Natural killer cell (primary cell): Measurements from ENCODE around the gene GREM2. TPM values are rescaled to one million over a fixed set of nuclear protein-coding genes. Genes with fewer than 3 reads are reported as not detected.

Source experiments
- ATAC-seq, 3 donors: fragments of 150-1000 bp in 2 of 3; fragments of 200-7000 bp in 1 of 3; cut with Tn5 transposase; 1 replicate in 1 of 3; 2 replicates in 2 of 3; pipeline ENCODE4 v1.10.0; 2021; ENCODE audit warnings: mild to moderate bottlenecking in 2 of 3, moderate library complexity in 2 of 3
- DNase-seq, 2 donors: peaks; one replicate each; pipeline versions ENCODE4 v3.0.0 to v3.0.0-alpha.2; 2013 to 2021; ENCODE audit warnings: mixed read lengths in 1 of 2
- H3K27ac ChIP-seq: one replicate; pipeline ENCODE4 v1.5.1; 2013; ENCODE audit warnings: mild to moderate bottlenecking, low read length
- H3K27me3 ChIP-seq: one replicate; pipeline ENCODE4 v1.6.1; 2013; ENCODE audit warnings: low read length; ENCODE audit not compliant: control insufficient read depth, insufficient read depth
- H3K36me3 ChIP-seq: one replicate; pipeline ENCODE4 v1.6.1; 2013; ENCODE audit warnings: low read length; ENCODE audit not compliant: control insufficient read depth, insufficient read depth
- H3K4me1 ChIP-seq: one replicate; pipeline ENCODE4 v1.6.1; 2013; ENCODE audit warnings: low read length; ENCODE audit not compliant: control insufficient read depth, insufficient read depth
- H3K4me3 ChIP-seq: one replicate; pipeline ENCODE4 v1.5.1; 2013; ENCODE audit warnings: low read length
- H3K9me3 ChIP-seq: one replicate; pipeline ENCODE4 v1.6.1; 2013; ENCODE audit warnings: low read length; ENCODE audit not compliant: control insufficient read depth, insufficient read depth
- H3K27ac Mint-ChIP-seq, 2 donors: one replicate each; pipeline ENCODE4 v1.8.0; 2022; ENCODE audit warnings: mild to moderate bottlenecking in 2 of 2, mixed read lengths in 2 of 2, moderate library complexity in 1 of 2
- H3K27me3 Mint-ChIP-seq, 2 donors: one replicate each; pipeline ENCODE4 v1.8.0; 2022; ENCODE audit warnings: low read depth in 2 of 2, mixed read lengths in 2 of 2
- H3K36me3 Mint-ChIP-seq: one replicate; pipeline ENCODE4 v1.8.0; 2022; ENCODE audit warnings: mixed read lengths
- H3K4me1 Mint-ChIP-seq, 2 donors: one replicate each; pipeline ENCODE4 v1.8.0; 2022; ENCODE audit warnings: mixed read lengths in 2 of 2
- H3K4me3 Mint-ChIP-seq: one replicate; pipeline ENCODE4 v1.8.0; 2022; ENCODE audit warnings: mild to moderate bottlenecking, moderate library complexity, mixed read lengths
- H3K9me3 Mint-ChIP-seq, 2 donors: one replicate each; pipeline ENCODE4 v1.8.0; 2022; ENCODE audit warnings: mixed read lengths in 2 of 2
- WGBS: methylation state at CpG from one replicate; pipeline ENCODE4 v1.1.7; 2013; ENCODE audit warnings: missing lambda C conversion rate; ENCODE audit not compliant: insufficient coverage; 5-methylcytosine and 5-hydroxymethylcytosine counted together
- intact Hi-C: fragments of 100-400 bp; cut with micrococcal nuclease; formaldehyde crosslinking; loops from one replicate; pipeline ENCODE4 v1.14.2; 2022
- total RNA-seq, 4 donors: library from RNA; stranded (reverse); fragments of 120-200 nt in 1 of 4; gene quantifications; one replicate each; pipeline versions ENCODE4 v1.2.3 to v1.2.4, GENCODE V29; 2013 to 2022
- TF ChIP-seq, protein P1 (sequence below): fragments of 200-600 bp; IDR thresholded peaks from one replicate; pipeline ENCODE4 v1.8.0; 2022; ENCODE audit warnings: antibody characterized with exemption

GREM2 gene
- total RNA-seq, 3 donors from 2014 or later (not counting 1 experiment from before 2014, with no cell fraction given), result 0.08 to 0.34 TPM; not detected in 1

GRCh38 chr1:240619906-240620621, 8.1 kb upstream of the GREM2 start:
- no peaks in the 10 kb centered on the region for H3K4me1 ChIP-seq
- no peaks in the 10 kb centered on the region for H3K36me3 ChIP-seq
- WGBS, result 74% methylated on average over 15 of the region's 19 CpGs
- peaks cover 18 to 39% of the 10 kb centered on the region in 2 donors for H3K27me3 Mint-ChIP-seq
- H3K27me3 ChIP-seq, result no peaks in the 10 kb centered on the region
- H3K4me1 Mint-ChIP-seq, result no peaks in the 10 kb centered on the region
- TF ChIP-seq, protein P1, sequence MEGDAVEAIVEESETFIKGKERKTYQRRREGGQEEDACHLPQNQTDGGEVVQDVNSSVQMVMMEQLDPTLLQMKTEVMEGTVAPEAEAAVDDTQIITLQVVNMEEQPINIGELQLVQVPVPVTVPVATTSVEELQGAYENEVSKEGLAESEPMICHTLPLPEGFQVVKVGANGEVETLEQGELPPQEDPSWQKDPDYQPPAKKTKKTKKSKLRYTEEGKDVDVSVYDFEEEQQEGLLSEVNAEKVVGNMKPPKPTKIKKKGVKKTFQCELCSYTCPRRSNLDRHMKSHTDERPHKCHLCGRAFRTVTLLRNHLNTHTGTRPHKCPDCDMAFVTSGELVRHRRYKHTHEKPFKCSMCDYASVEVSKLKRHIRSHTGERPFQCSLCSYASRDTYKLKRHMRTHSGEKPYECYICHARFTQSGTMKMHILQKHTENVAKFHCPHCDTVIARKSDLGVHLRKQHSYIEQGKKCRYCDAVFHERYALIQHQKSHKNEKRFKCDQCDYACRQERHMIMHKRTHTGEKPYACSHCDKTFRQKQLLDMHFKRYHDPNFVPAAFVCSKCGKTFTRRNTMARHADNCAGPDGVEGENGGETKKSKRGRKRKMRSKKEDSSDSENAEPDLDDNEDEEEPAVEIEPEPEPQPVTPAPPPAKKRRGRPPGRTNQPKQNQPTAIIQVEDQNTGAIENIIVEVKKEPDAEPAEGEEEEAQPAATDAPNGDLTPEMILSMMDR, result no peak
- no peak overlapping the region for H3K4me3 ChIP-seq
- H3K27ac Mint-ChIP-seq, result no peak overlapping the region
- H3K9me3 Mint-ChIP-seq, result no peaks in the 10 kb centered on the region
- intact Hi-C loops, result no loop called here
- DNase-seq, result no peak
- no peaks in the 10 kb centered on the region for H3K9me3 ChIP-seq
- H3K27ac ChIP-seq, result no peak overlapping the region
- no peak for ATAC-seq
- H3K36me3 Mint-ChIP-seq, result no peaks in the 10 kb centered on the region
- no peak overlapping the region for H3K4me3 Mint-ChIP-seq

DNA sequence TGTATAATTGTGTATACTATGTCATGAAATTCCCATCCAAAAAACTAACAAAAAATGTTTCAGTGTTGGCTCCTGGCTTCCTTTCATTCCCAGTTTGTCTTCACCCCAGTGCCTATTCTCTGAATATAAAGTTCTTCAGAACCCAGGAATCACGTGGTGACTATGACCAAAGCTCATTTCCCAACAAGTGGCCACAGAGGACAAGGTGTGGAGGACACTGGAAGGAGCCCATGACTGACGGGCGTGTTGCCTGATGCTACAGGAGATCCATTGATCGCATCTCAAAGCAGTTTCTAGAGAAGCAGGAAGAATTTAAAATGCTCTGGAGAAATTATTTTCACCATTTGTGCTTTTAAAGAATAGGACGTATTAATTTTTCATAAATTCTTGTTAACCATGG, 7.4 kb upstream of the GREM2 start:
- no peaks in the 10 kb centered on the region for H3K36me3 Mint-ChIP-seq

DNA sequence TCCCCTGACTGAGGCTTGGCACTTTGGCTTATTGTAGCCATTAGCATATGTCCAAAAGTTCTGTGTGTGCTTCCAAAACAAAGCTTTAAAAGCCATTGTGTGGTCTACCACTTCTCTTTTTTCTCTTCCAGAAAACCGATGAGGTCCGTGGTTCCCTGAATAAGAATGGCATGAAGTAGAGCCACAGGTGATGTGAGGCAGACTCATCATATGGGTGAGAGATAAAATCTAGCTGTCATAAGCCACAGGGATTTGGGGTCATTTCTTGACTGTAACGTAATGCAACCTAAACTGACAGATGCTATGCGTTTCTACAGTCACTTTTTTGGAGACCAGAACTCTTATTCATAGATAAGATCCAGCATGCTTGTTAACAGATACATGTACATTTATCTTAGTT, 7.0 kb upstream of the GREM2 start:
- Histone ChIP-seq H3K9me3 (no peaks in the 10 kb centered on the region), H3K36me3 (no peaks in the 10 kb centered on the region), H3K4me1 (no peaks in the 10 kb centered on the region), H3K4me3 (no peak overlapping the region), H3K27me3 (no peaks in the 10 kb centered on the region), H3K27ac (no peak overlapping the region)
- ATAC-seq (no peak), DNase-seq (no peak)
- TF ChIP-seq, protein P1, result no peak
- H3K27ac Mint-ChIP-seq, result no peak overlapping the region
- no peaks in the 10 kb centered on the region for H3K36me3 Mint-ChIP-seq
- no peaks in the 10 kb centered on the region for H3K9me3 Mint-ChIP-seq
- intact Hi-C loops, result no loop called here
- WGBS, result 11% methylated on average over 4 of the region's 4 CpGs
- H3K4me3 Mint-ChIP-seq, result no peak overlapping the region
- H3K27me3 Mint-ChIP-seq, result peaks cover 26 to 49% of the 10 kb centered on the region in 2 donors
- peaks cover 1 to 2% of the 10 kb centered on the region in 2 donors for H3K4me1 Mint-ChIP-seq

More for the DNA sequence above, 7.4 kb upstream of the GREM2 start:
- no peaks in the 10 kb centered on the region for H3K9me3 Mint-ChIP-seq
- no peak overlapping the region for H3K4me3 Mint-ChIP-seq
- Histone ChIP-seq H3K27me3 (no peaks in the 10 kb centered on the region), H3K4me1 (no peaks in the 10 kb centered on the region), H3K27ac (no peak overlapping the region), H3K36me3 (no peaks in the 10 kb centered on the region), H3K4me3 (no peak overlapping the region), H3K9me3 (no peaks in the 10 kb centered on the region)
- DNase-seq (no peak), ATAC-seq (no peak)
- WGBS, result 83% methylated on average over 5 of the region's 5 CpGs
- peaks cover 22 to 45% of the 10 kb centered on the region in 2 donors for H3K27me3 Mint-ChIP-seq
- intact Hi-C loops, result no loop called here
- H3K27ac Mint-ChIP-seq, result no peak overlapping the region
- TF ChIP-seq, protein P1, result no peak
- H3K4me1 Mint-ChIP-seq, result no peaks in the 10 kb centered on the region

- Mint-ChIP-seq H3K27ac (no peak overlapping the region), H3K36me3 (no peaks in the 10 kb centered on the region), H3K9me3 (no peaks in the 10 kb centered on the region), H3K27me3 (peaks cover 31 to 74% of the 10 kb centered on the region in 2 donors), H3K4me1 (peaks cover 30 to 32% of the 10 kb centered on the region in 2 donors), H3K4me3 (no peak overlapping the region)
- no peak for ATAC-seq
- DNase-seq, result no peak
- Histone ChIP-seq H3K27ac (no peak overlapping the region), H3K4me3 (no peak overlapping the region), H3K36me3 (no peaks in the 10 kb centered on the region), H3K27me3 (peaks cover 4% of the 10 kb centered on the region), H3K9me3 (no peaks in the 10 kb centered on the region), H3K4me1 (peaks cover 19% of the 10 kb centered on the region)
- intact Hi-C loops, result no loop called here
- TF ChIP-seq, protein P1, result no peak
- WGBS, result 98% methylated on average over 4 of the region's 4 CpGs
These were observed 4.1 kb upstream of the GREM2 start for GRCh38 chr1:240616018-240616417.
